SJCRH30 (cell line): ENCODE measurements around the gene BTAF1. TPM values are rescaled to one million over a fixed set of nuclear protein-coding genes. Genes with fewer than 3 reads are reported as not detected.

Experiments used
- DNase-seq, 2 experiments: peaks; one replicate each; pipeline ENCODE4 v3.0.0-alpha.2; 2015 to 2020
- H3K27ac ChIP-seq: fragments of 250-450 bp; sonication (Bioruptor Pico); 2 replicates; pipeline ENCODE4 v1.5.1; 2020; ENCODE audit warnings: mild to moderate bottlenecking, moderate library complexity
- H3K27me3 ChIP-seq: fragments of 250-450 bp; sonication (Bioruptor Pico); 2 replicates; pipeline ENCODE4 v1.5.1; 2020; ENCODE audit warnings: mild to moderate bottlenecking, moderate library complexity
- H3K36me3 ChIP-seq: fragments of 250-450 bp; sonication (Bioruptor Pico); 2 replicates; pipeline ENCODE4 v1.5.1; 2020; ENCODE audit warnings: mild to moderate bottlenecking, moderate library complexity
- H3K4me1 ChIP-seq: fragments of 250-450 bp; sonication (Bioruptor Pico); 2 replicates; pipeline ENCODE4 v1.5.1; 2020; ENCODE audit warnings: mild to moderate bottlenecking, moderate library complexity
- H3K4me3 ChIP-seq: fragments of 250-450 bp; sonication (Bioruptor Pico); 2 replicates; pipeline ENCODE4 v1.5.1; 2020; ENCODE audit warnings: mild to moderate bottlenecking, moderate library complexity
- H3K9me3 ChIP-seq: fragments of 250-450 bp; sonication (Bioruptor Pico); replicated peaks from 2 replicates; pipeline ENCODE4 v1.5.1; 2020; ENCODE audit warnings: mild to moderate bottlenecking, moderate library complexity
- total RNA-seq: library from RNA; depleted of rRNA; stranded (reverse); fragments of >200 nt; shearing (Covaris generic); gene quantifications from 2 replicates; pipeline ENCODE4 v1.2.3, GENCODE V29; 2014; rRNA removed

The BTAF1 gene
- total RNA-seq, 1 experiment from 2014 or later = 26.3 TPM

DNA sequence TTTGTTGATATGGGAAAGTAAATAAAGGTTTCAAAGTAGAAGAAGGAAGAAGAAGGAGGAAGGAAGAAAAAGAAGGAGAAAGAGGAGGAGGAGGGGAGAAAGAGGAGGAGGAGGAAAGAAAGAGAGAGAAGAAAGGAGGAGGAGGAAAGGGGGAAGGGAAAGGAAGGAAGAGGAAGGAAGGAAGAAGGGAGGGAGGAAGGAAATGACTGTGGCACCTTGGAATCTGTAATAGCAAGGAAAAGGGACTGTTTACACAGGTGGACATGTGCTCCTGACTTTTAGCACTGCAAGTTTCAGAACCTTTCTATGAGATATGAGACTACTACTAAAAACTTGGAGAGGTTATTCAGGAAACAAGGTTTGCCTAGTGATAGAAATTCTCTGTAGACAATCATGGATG lies 153.2 kb downstream of the BTAF1 start:
- Histone ChIP-seq H3K27me3 (no peaks in the 10 kb centered on the region), H3K27ac (no peak overlapping the region), H3K36me3 (no peaks in the 10 kb centered on the region), H3K9me3 (no peaks in the 10 kb centered on the region), H3K4me3 (no peak overlapping the region), H3K4me1 (no peaks in the 10 kb centered on the region)
- DNase-seq = no peak

DNA sequence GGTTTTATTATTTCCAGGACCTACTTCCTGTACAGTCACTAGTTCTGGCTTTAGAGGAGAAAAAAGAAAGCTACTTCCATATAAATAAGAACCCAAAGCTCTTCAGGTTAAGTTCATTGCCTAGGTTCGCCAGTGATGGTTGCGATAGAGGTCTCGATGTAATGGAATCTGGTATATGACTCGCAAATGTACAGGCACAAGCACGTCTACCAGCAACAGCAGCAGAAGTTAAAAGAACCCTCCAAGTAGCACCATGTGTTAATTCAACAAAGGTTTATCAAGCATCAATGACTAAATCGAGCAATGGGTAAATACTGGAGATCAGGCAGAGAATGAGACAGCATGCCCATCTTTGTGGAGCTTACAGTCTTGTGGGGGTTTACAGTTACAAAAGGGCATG lies 155.4 kb downstream of the BTAF1 start:
- Histone ChIP-seq H3K36me3 (no peaks in the 10 kb centered on the region), H3K9me3 (no peaks in the 10 kb centered on the region), H3K27ac (no peak overlapping the region), H3K4me1 (no peaks in the 10 kb centered on the region), H3K27me3 (no peaks in the 10 kb centered on the region), H3K4me3 (no peak overlapping the region)
- DNase-seq = no peak

Other genes with a start within 250 kb of the BTAF1 start
- gene TNKS2, start 125.3 kb upstream of the BTAF1 start, total RNA-seq = 15.9 and 17.6 TPM in 2 replicates
- 0.53 and 0.73 TPM in 2 replicates for gene FGFBP3, start 14.3 kb upstream of the BTAF1 start, total RNA-seq